Choroid plexus epithelial cell (primary cell): ENCODE measurements around the gene NFYC.

Experiments used
- DNase-seq: peaks from one replicate; pipeline ENCODE4 v3.0.0-alpha.2; 2010; ENCODE audit warnings: low read depth
- H3K4me3 ChIP-seq: 2 replicates; pipeline ENCODE4 v1.5.1; 2011; ENCODE audit warnings: low read depth, mild to moderate bottlenecking, control low read depth, low read length, moderate library complexity
- TF ChIP-seq, protein P1 (sequence below): conservative IDR thresholded peaks from 2 replicates; pipeline ENCODE4 v1.5.1; 2011; ENCODE audit warnings: low read depth, mild to moderate bottlenecking, control low read depth, inconsistent platforms, low read length, moderate library complexity

The NFYC gene

DNA sequence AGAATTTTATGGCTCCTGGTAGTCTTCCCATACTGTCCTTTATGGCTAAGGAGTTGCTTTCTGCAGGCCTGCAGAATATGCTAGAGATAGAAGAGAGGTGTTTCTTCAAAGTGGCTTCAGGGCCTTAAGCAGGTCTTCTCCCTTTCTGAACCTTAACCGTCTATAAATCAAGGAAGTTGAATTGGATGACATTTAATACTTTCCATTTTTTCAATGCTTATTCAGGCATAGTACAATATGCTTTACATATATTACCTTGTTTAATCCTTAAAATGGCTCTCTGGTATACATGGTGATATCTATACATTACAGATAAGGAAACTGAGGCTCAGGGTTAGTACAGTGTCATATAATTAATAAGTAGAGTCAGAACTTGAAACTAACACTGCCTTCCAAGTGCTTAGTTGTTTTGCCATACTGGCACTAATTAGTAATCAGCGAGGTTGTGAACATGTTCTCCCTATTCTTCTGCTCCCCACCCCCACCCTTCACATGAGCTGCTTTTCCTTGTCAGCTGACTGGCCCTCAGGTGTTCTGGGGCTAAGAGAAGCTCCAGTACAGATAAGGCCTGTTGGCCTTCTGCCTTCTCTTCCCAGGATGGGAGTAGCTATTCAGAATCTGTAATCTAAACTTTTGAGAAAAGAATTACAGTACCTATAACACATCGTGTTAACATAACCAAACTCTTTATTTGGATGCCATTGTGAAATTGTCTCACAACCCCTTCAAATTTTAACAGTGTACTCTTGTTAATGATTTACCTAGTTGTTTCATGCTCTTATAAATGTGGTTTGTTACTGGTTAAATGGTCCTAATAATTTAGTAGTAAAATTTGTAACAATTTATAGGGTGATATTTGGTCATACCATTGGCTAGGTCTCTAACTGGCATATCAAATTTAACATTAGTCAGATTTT lies 13.6 kb downstream of the NFYC start:
- no peak for DNase-seq
- no peak overlapping the region for H3K4me3 ChIP-seq
- TF ChIP-seq, protein P1, sequence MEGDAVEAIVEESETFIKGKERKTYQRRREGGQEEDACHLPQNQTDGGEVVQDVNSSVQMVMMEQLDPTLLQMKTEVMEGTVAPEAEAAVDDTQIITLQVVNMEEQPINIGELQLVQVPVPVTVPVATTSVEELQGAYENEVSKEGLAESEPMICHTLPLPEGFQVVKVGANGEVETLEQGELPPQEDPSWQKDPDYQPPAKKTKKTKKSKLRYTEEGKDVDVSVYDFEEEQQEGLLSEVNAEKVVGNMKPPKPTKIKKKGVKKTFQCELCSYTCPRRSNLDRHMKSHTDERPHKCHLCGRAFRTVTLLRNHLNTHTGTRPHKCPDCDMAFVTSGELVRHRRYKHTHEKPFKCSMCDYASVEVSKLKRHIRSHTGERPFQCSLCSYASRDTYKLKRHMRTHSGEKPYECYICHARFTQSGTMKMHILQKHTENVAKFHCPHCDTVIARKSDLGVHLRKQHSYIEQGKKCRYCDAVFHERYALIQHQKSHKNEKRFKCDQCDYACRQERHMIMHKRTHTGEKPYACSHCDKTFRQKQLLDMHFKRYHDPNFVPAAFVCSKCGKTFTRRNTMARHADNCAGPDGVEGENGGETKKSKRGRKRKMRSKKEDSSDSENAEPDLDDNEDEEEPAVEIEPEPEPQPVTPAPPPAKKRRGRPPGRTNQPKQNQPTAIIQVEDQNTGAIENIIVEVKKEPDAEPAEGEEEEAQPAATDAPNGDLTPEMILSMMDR = no peak

DNA sequence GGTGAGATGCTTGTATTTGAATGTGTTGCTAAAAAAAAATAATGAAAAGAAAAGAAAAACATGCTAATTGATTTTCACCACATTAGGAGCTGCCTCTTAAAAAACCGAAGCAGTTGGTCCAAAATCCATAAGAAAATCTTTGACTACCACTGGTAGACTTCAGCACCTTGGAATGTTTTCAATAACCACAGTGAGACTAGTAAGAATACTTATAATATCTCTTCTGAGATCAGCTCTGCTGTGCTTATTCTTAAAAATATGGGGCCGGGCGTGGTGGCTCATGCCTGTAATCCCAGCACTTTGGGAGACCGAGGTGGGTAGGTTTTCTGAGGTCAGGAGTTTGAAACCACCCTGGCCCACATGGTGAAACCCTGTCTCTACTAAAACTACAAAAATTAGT lies 15.1 kb downstream of the NFYC start:
- DNase-seq = no peak
- TF ChIP-seq, protein P1 = no peak
- no peak overlapping the region for H3K4me3 ChIP-seq

GRCh38 chr1:40708750-40709099 lies 17.2 kb downstream of the NFYC start:
- peak; percentile 95 for DNase-seq
- TF ChIP-seq, protein P1 = no peak

GRCh38 chr1:40709100-40709801 lies 17.7 kb downstream of the NFYC start:
- peak; percentile 98 for DNase-seq
- peak overlapping the region; percentile 79 for H3K4me3 ChIP-seq
- TF ChIP-seq, protein P1 = no peak

More at GRCh38 chr1:40708750-40709099, 17.2 kb downstream of the NFYC start:
- peak overlapping the region; percentile 79 for H3K4me3 ChIP-seq

DNA sequence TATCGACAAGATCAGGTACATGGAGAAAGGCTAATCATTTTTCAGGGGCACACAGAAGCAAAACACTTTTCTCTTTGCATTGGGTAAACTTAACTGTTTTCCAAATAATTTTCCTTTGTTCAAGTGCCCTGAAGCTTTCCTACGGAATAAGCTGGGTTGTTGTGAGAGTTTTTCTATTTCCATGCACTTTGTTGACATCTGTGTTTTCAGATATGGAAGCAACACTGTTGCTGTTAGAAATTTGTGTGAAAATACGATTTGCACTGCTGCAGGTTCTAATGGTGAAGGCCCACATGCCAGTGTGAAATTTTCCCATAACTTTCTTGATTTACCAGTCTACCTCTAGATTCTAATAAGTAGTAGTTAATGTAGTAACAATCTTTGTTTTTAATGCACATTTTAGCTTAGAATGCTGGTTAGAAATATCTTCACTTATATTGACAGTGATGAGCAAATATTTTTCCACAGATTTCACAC lies 18.3 kb downstream of the NFYC start:
- no peak for DNase-seq
- TF ChIP-seq, protein P1 = no peak
- H3K4me3 ChIP-seq = peak overlapping the region; percentile 79

DNA sequence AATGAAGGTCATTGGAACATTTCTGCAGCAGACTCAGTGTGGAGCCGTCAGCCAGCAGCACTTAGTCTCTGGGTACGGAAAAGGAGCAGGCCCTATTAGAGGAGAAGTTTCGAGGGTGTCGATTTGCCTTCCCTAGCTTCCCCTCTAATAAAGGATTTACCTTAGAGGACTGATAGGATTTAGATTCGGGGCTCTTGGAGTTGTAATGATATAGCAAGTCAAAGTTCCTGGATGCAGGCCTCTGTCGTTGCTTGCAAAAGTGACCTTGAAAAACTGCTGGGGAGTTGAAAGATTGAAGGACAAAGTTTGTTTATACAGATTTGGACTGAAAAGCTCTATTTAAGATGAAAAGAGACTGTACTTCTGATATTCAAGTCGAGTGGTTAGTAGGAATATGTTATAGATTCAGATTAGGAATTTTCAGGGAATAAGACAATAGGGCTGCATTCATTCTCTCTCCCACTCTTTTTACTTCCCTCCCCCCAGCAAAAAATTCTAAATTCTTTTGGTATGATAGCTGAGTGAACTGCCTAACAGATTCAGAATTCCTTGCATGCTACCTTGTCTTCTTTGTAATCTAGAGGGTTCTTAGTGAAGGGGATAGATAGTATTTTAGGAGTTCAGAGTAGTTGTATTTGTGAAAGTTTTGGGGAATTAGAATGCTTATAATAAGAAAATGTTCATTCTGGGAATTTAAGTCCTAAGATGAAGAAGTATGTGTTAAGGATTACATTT lies 19.2 kb downstream of the NFYC start:
- peak overlapping the region; percentile 79 for H3K4me3 ChIP-seq
- DNase-seq = no peak
- TF ChIP-seq, protein P1 = no peak
